MCF 10A (cell line): Measurements from ENCODE around the gene TSPAN31. TPM values are rescaled to one million over a fixed set of nuclear protein-coding genes. Genes with fewer than 3 reads are reported as not detected.
A peak's percentile ranks its signal among the peaks of the same experiment; 100 is the strongest.

ENCODE experiments used
- BruUV-seq: library from RNA; stranded (reverse); fragments of 400-500 nt; replicated peaks from 2 replicates; lab custom pipeline; 2021; lab: Mats Ljungman, UMichigan
- CTCF ChIA-PET: fragments of 300-600 bp; sonication (Branson Sonifier 250); formaldehyde crosslinking; extraction: SDS; loops from one replicate; lab custom pipeline; 2021; ENCODE audit warnings: antibody characterized with exemption, inconsistent platforms; lab: Yijun Ruan, JAX
- POLR2A ChIA-PET: fragments of 300-600, 350-650 bp; sonication (Branson Sonifier 250); formaldehyde crosslinking; extraction: SDS; loops from one replicate; lab custom pipeline; 2020; ENCODE audit warnings: antibody characterized with exemption, inconsistent platforms; lab: Yijun Ruan, JAX
- DNase-seq: peaks from one replicate; pipeline ENCODE4 v3.0.0-alpha.2; 2018; ENCODE audit not compliant: unreplicated experiment
- H3K27ac Mint-ChIP-seq: one replicate; pipeline ENCODE4 v1.8.0; 2022; ENCODE audit warnings: mild to moderate bottlenecking, low read depth, mixed read lengths; ENCODE audit not compliant: unreplicated experiment
- H3K27me3 Mint-ChIP-seq: one replicate; pipeline ENCODE4 v1.8.0; 2022; ENCODE audit warnings: mixed read lengths; ENCODE audit not compliant: insufficient read depth, unreplicated experiment
- H3K36me3 Mint-ChIP-seq: one replicate; pipeline ENCODE4 v1.8.0; 2022; ENCODE audit warnings: mild to moderate bottlenecking, moderate library complexity, mixed read lengths; ENCODE audit not compliant: insufficient read depth, unreplicated experiment
- H3K4me1 Mint-ChIP-seq: one replicate; pipeline ENCODE4 v1.8.0; 2022; ENCODE audit warnings: mixed read lengths; ENCODE audit not compliant: insufficient read depth, unreplicated experiment
- H3K4me3 Mint-ChIP-seq: one replicate; pipeline ENCODE4 v1.8.0; 2022; ENCODE audit warnings: mild to moderate bottlenecking, moderate library complexity, mixed read lengths; ENCODE audit not compliant: unreplicated experiment
- H3K9me3 Mint-ChIP-seq: one replicate; pipeline ENCODE4 v1.8.0; 2022; ENCODE audit warnings: mixed read lengths; ENCODE audit not compliant: unreplicated experiment
- intact Hi-C: fragments of 100-400 bp; cut with micrococcal nuclease; formaldehyde crosslinking; loops from 2 replicates; pipeline ENCODE4 v1.14.1; 2022
- total RNA-seq: library from RNA; stranded (reverse); gene quantifications from 2 replicates; pipeline ENCODE4 v1.2.3, GENCODE V29; 2022
- TF ChIP-seq, protein P1 (sequence below): fragments of 200-600 bp; IDR thresholded peaks from one replicate; pipeline ENCODE4 v1.8.0; 2022; ENCODE audit warnings: antibody characterized with exemption, mild to moderate bottlenecking; ENCODE audit not compliant: unreplicated experiment

The TSPAN31 gene
- total RNA-seq, 1 experiment from 2014 or later, result 24.8 TPM

DNA sequence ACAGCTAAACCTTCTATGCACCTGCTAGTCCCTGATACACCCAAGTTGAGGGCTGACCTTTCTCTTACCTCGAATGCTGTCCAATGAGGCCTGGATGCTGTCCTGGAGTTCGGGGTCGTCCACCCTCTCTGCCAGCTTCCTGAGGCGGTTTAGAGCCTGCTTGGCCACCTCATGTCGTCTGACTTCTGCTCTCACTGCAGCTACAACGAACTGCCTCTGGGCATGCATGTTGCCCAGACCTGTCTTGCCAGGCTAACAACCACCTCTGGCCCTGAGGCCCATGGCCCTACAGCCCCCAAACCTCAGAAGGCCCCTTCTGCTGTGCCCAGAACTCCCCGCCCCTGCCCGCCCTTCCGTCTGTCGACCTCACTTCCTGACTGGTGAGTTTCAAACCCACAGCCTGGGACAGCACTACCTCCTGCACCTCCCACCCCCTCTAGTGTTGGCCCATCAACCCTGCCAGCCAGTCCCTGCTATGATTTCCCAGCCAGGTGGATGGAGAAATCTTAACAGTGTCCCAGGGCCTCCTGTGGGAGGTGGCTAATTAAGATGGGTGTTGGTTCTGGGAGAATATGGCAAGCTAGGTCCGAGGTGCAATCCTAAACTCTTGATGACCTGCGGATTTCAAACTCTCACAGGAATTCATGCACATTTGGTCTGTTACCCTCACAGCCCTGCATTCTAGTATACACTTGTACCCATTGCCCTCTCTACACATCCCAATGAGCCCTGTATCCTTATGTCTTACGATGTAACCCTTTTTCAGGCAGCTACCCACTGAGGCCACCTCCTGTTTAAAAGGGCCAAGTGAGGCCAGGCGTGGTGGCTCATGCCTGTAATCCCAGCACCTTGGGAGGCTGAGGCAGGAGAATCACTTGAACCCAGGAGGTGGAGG, 2.7 kb upstream of the TSPAN31 start:
- intact Hi-C loops, result no loop called here
- Mint-ChIP-seq H3K27me3 (peaks cover 35% of the 10 kb centered on the region), H3K9me3 (no peaks in the 10 kb centered on the region), H3K36me3 (peaks cover 21% of the 10 kb centered on the region), H3K4me1 (peaks cover 12% of the 10 kb centered on the region), H3K4me3 (no peak overlapping the region), H3K27ac (no peak overlapping the region)
- BruUV-seq, result no TSS peak
- POLR2A ChIA-PET, result interaction anchor here (0.6 to 1.8 kb wide), 3 partner anchors 16 to 48 kb away, joined by 4 read pairs; no protein-coding TSS in a partner anchor
- peak; percentile 37 for DNase-seq
- CTCF ChIA-PET, result interaction anchor here (0.6 to 1.6 kb wide), 2 partner anchors 9 to 16 kb away, joined by 3 to 11 read pairs; no protein-coding TSS in a partner anchor
- TF ChIP-seq, protein P1, sequence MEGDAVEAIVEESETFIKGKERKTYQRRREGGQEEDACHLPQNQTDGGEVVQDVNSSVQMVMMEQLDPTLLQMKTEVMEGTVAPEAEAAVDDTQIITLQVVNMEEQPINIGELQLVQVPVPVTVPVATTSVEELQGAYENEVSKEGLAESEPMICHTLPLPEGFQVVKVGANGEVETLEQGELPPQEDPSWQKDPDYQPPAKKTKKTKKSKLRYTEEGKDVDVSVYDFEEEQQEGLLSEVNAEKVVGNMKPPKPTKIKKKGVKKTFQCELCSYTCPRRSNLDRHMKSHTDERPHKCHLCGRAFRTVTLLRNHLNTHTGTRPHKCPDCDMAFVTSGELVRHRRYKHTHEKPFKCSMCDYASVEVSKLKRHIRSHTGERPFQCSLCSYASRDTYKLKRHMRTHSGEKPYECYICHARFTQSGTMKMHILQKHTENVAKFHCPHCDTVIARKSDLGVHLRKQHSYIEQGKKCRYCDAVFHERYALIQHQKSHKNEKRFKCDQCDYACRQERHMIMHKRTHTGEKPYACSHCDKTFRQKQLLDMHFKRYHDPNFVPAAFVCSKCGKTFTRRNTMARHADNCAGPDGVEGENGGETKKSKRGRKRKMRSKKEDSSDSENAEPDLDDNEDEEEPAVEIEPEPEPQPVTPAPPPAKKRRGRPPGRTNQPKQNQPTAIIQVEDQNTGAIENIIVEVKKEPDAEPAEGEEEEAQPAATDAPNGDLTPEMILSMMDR, result no peak

DNA sequence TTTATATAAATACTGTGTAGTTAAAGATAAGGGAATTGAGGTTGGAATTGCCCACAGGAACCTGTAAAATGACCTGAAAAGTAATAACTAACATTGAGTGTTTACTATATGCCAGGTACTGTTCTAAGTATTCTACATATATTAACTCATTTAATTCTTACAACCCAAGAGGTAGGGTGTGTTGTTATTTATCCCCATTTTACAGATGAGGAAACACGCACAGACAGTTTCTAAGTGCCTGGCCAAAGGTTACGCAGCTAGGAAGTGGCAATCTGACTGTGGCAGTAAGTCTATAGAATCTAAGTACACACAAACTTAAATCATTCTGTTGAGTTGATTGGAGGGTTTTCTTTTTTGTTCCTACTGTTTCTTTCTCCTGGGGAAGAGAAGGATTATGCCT, 1.1 kb upstream of the TSPAN31 start:
- DNase-seq, result no peak
- Mint-ChIP-seq H3K4me1 (peaks cover 11% of the 10 kb centered on the region), H3K9me3 (no peaks in the 10 kb centered on the region), H3K36me3 (peaks cover 38% of the 10 kb centered on the region), H3K27me3 (peaks cover 27% of the 10 kb centered on the region), H3K4me3 (peak overlapping the region; percentile 100), H3K27ac (peak overlapping the region; percentile 100)
- no TSS peak for BruUV-seq
- ChIA-PET POLR2A (interaction anchor here (0.7 to 2.5 kb wide), 7 partner anchors 8 to 197 kb away, joined by 3 to 20 read pairs (median 4); partner anchors contain the start of genes CDK4 and MARCHF9), CTCF (interaction anchor here (1.7 kb wide), 1 partner anchor 17 kb away, joined by 11 read pairs; no protein-coding TSS in a partner anchor)
- TF ChIP-seq, protein P1, result no peak
- intact Hi-C loops, result loop anchor here (1.0 kb wide), 1 partner anchor 17 kb away; no protein-coding TSS in a partner anchor

DNA sequence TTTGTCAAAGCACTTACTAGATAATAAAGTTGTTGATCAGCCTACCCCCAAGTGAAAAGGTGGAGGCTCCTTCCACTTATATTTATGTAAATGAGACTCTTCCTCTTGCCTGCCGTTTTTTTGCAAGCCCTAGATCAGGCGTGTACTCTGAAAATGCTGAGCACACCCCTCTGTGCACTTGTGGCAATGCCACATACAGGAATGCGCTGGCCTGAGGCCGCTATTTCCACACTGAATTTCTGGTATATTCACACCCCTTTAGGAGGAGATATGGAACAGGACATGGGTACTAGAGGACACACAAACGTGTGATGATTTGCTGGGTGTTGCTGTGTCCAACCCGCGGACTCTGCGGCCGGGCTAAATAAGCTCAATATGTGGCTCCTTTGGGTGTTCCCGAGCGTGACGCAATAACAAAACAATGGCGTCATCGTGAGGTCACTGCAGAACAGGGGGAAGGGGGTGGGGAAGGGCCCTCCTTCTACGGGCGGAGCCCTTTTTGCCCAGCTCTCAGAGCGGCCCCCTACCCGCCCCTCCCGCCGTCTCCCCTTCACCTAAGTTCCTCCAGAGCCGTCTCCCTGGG, 554 bp upstream of the TSPAN31 start:
- intact Hi-C loops, result loop anchor here (1.0 kb wide), 1 partner anchor 18 kb away; no protein-coding TSS in a partner anchor
- Mint-ChIP-seq H3K9me3 (no peaks in the 10 kb centered on the region), H3K36me3 (peaks cover 43% of the 10 kb centered on the region), H3K27me3 (peaks cover 22% of the 10 kb centered on the region), H3K4me3 (peak overlapping the region; percentile 100), H3K4me1 (peaks cover 11% of the 10 kb centered on the region), H3K27ac (peak overlapping the region; percentile 100)
- TF ChIP-seq, protein P1, result no peak
- no peak for DNase-seq
- POLR2A ChIA-PET, result interaction anchor here (0.5 to 2.5 kb wide), 25 partner anchors 8 to 1115 kb away, joined by 3 to 20 read pairs (median 5); partner anchors contain the start of genes CDK4, EEF1AKMT3, MARCHF9 and METTL1
- CTCF ChIA-PET, result interaction anchor here (0.8 to 1.7 kb wide), 2 partner anchors 18 to 22 kb away, joined by 5 to 11 read pairs; no protein-coding TSS in a partner anchor
- BruUV-seq, result TSS peak; percentile 34
